Measurements from ENCODE around the gene LMBRD2. TPM values are rescaled to one million over a fixed set of nuclear protein-coding genes. Genes with fewer than 3 reads are reported as not detected.

Gene LMBRD2
- total RNA-seq, 2 experiments from 2014 or later, result 9.9 to 10.8 TPM

DNA sequence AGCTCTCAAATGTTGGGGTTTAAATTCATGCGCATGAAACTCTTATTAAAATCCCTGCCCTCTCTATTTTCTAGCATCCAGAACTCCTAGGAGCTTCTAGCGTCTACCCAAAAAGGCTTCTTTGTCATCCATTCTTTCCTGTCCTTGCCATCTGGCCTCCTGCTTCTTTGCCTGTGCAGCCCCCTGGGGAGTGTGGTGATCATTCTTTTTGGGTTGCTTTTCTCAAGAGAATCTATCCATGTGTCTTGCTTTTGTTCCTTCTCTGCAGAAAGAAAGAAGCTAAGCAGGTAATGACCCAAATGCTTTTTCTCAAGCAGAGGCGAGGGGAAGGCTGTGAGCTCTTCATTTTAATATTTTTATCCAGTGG is 26.8 kb upstream of the LMBRD2 start:
- H3K36me3 Mint-ChIP-seq (ENCODE audit: low read depth), result peaks cover 61% of the 10 kb centered on the region
- TF ChIP-seq, protein P1, sequence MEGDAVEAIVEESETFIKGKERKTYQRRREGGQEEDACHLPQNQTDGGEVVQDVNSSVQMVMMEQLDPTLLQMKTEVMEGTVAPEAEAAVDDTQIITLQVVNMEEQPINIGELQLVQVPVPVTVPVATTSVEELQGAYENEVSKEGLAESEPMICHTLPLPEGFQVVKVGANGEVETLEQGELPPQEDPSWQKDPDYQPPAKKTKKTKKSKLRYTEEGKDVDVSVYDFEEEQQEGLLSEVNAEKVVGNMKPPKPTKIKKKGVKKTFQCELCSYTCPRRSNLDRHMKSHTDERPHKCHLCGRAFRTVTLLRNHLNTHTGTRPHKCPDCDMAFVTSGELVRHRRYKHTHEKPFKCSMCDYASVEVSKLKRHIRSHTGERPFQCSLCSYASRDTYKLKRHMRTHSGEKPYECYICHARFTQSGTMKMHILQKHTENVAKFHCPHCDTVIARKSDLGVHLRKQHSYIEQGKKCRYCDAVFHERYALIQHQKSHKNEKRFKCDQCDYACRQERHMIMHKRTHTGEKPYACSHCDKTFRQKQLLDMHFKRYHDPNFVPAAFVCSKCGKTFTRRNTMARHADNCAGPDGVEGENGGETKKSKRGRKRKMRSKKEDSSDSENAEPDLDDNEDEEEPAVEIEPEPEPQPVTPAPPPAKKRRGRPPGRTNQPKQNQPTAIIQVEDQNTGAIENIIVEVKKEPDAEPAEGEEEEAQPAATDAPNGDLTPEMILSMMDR (IDR thresholded peaks at IDR 0.05), result no peak
- peaks cover 9% of the 10 kb centered on the region for H3K4me1 Mint-ChIP-seq (ENCODE audit: low read depth)

DNA sequence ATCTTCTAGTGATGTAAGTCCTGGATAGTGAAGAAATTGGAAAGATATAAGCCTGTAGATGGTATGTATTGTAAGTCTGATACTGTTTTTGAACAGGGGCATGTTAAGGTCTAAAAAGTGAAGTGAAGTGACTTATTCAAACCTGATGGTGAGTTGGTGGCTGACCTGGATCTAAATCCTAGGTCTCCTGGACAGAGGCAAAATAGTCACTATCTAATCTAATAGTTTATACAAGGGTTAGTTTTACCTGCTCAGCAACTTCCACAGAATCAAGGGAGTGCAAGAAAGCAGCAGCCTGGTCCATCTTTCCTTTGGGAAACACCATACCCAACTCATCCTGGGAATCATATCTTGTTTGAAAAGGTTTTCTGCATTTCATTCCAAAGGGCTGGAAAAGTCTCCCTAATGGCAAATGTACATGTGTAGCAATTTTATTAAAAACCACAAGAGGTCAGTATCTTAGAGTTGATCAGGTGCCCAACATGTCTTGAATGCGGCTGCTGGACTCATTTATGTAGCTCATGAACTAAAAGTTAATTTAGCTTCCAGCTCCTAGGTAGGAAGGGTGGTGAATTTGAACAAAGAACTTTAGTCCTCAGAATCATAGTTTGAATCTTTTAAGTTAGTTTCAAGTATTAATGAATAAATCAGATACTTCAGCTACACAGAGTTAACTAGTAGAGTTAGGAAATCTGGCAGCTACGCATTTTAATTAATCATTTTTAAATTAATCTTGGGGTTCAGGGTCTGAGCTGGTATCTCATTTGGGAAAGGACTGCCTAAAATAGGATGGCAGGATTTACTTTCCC is 26.2 kb upstream of the LMBRD2 start:
- H3K27ac Mint-ChIP-seq, result no peak overlapping the region
- H3K36me3 Mint-ChIP-seq (ENCODE audit: low read depth), result peaks cover 64% of the 10 kb centered on the region
- H3K4me1 Mint-ChIP-seq (ENCODE audit: low read depth), result peaks cover 9% of the 10 kb centered on the region
- ChIA-PET POLR2A (no interaction called here), CTCF (interaction anchor here (0.7 to 1.4 kb wide), 8 partner anchors 11 to 128 kb away, joined by 3 to 6 read pairs (median 3); no protein-coding TSS in a partner anchor)
- no peak overlapping the region for H3K4me3 Mint-ChIP-seq
- intact Hi-C loops (cut with micrococcal nuclease), result no loop called here
- ATAC-seq (no peak), DNase-seq (no peak)
- no peaks in the 10 kb centered on the region for H3K9me3 Mint-ChIP-seq
- TF ChIP-seq, protein P1 (IDR thresholded peaks at IDR 0.05), result peak; percentile 34
- H3K27me3 Mint-ChIP-seq, result no peaks in the 10 kb centered on the region

More for the DNA sequence above, 26.8 kb upstream of the LMBRD2 start:
- H3K4me3 Mint-ChIP-seq, result no peak overlapping the region
- DNase-seq (no peak), ATAC-seq (no peak)
- H3K27ac Mint-ChIP-seq, result no peak overlapping the region
- intact Hi-C loops (cut with micrococcal nuclease), result no loop called here
- ChIA-PET CTCF (interaction anchor here (0.7 to 1.4 kb wide), 8 partner anchors 11 to 127 kb away, joined by 3 to 6 read pairs (median 3); no protein-coding TSS in a partner anchor), POLR2A (no interaction called here)
- no peaks in the 10 kb centered on the region for H3K9me3 Mint-ChIP-seq
- H3K27me3 Mint-ChIP-seq, result no peaks in the 10 kb centered on the region

- no peaks in the 10 kb centered on the region for H3K27me3 Mint-ChIP-seq
- peak; percentile 7 for ATAC-seq
- no peaks in the 10 kb centered on the region for H3K9me3 Mint-ChIP-seq
- peaks cover 9% of the 10 kb centered on the region for H3K4me1 Mint-ChIP-seq (ENCODE audit: low read depth)
- H3K4me3 Mint-ChIP-seq, result no peak overlapping the region
- DNase-seq, result no peak
- H3K36me3 Mint-ChIP-seq (ENCODE audit: low read depth), result peaks cover 59% of the 10 kb centered on the region
- peak overlapping the region; percentile 22 for H3K27ac Mint-ChIP-seq
- intact Hi-C loops (cut with micrococcal nuclease), result no loop called here
- POLR2A ChIA-PET, result no interaction called here
- TF ChIP-seq, protein P1 (IDR thresholded peaks at IDR 0.05), result no peak
- CTCF ChIA-PET, result no interaction called here
These were observed 25.5 kb upstream of the LMBRD2 start for GRCh38 chr5:36177154-36177553.

GRCh38 chr5:36175043-36175442 is 23.4 kb upstream of the LMBRD2 start:
- intact Hi-C loops (cut with micrococcal nuclease), result no loop called here
- Mint-ChIP-seq H3K27me3 (no peaks in the 10 kb centered on the region), H3K27ac (no peak overlapping the region), H3K4me1 (ENCODE audit: low read depth) (peaks cover 7% of the 10 kb centered on the region), H3K4me3 (no peak overlapping the region), H3K9me3 (no peaks in the 10 kb centered on the region), H3K36me3 (ENCODE audit: low read depth) (peaks cover 57% of the 10 kb centered on the region)
- ATAC-seq, result no peak
- ChIA-PET CTCF (no interaction called here), POLR2A (interaction anchor here (0.6 kb wide), 1 partner anchor 24 kb away, joined by 3 read pairs; the partner anchor contains the start of gene LMBRD2)
- TF ChIP-seq, protein P1 (IDR thresholded peaks at IDR 0.05), result no peak
- no peak for DNase-seq

DNA sequence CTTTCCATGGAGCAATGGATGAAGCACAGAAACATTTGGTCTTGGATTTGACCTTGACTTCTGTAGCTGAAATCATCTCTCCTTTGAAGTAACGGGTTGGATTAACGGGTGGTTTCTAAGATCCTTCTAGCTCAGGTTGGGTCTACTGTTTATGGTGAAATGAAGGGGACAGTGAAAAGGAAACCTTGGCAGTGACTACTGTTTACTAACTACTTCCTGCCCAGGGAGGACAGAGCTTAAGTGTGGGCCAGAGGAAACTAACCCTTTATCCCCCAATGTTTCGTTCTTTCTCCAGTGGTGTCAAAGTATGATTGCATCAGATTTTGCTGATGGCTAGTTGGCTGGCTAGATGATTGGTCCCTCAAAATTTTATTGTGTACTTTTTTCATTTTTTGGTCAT is 22.4 kb upstream of the LMBRD2 start:
- Mint-ChIP-seq H3K9me3 (no peaks in the 10 kb centered on the region), H3K27me3 (no peaks in the 10 kb centered on the region), H3K27ac (no peak overlapping the region), H3K4me1 (ENCODE audit: low read depth) (peaks cover 7% of the 10 kb centered on the region), H3K36me3 (ENCODE audit: low read depth) (peaks cover 56% of the 10 kb centered on the region), H3K4me3 (no peak overlapping the region)
- ChIA-PET CTCF (no interaction called here), POLR2A (interaction anchor here (0.6 kb wide), 1 partner anchor 23 kb away, joined by 3 read pairs; the partner anchor contains the start of gene LMBRD2)
- intact Hi-C loops (cut with micrococcal nuclease), result no loop called here
- no peak for DNase-seq
- no peak for ATAC-seq
- TF ChIP-seq, protein P1 (IDR thresholded peaks at IDR 0.05), result no peak

Measured in activated CD8-positive, alpha-beta T cell treated with anti-CD3 and anti-CD28 coated beads for 36 hours (primary cell).